ENCODE results near the gene THRAP3. TPM values are rescaled to one million over a fixed set of nuclear protein-coding genes. Genes with fewer than 3 reads are reported as not detected.

Gene THRAP3
- total and polyA plus RNA-seq, 9 of the 15 experiments (the other 6 are each of a cell fraction or from before 2014, with no cell fraction given) = 66.2 to 135 (median 113) TPM

DNA sequence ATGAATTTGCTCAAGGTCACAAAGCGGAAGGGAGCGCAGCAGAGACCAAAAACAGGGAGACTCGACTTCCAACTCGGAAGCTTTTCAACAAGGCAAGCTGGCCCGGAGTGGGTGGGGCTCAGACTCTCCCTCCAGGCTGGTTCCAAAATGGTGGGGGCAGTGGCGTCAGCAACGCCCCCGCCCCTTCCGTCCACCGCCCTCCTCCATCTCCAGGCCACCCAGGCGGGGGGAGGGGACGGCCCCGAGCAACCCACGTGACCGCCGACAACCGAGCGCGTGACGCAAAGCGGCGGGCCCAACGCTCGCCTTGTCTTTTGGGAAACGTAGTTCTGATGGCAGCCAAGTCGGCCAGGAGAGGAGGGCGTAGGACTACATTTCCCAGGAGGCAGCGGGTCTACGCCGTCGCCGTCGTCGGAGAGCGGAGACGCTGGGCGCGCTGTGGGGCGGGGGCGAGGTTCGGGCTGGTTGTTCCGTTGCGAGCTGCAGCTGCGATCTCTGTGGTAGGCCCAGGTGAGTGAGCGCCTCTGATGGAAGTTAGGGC is at the start of gene THRAP3 (continued):
- TF ChIP-seq, protein P1, sequence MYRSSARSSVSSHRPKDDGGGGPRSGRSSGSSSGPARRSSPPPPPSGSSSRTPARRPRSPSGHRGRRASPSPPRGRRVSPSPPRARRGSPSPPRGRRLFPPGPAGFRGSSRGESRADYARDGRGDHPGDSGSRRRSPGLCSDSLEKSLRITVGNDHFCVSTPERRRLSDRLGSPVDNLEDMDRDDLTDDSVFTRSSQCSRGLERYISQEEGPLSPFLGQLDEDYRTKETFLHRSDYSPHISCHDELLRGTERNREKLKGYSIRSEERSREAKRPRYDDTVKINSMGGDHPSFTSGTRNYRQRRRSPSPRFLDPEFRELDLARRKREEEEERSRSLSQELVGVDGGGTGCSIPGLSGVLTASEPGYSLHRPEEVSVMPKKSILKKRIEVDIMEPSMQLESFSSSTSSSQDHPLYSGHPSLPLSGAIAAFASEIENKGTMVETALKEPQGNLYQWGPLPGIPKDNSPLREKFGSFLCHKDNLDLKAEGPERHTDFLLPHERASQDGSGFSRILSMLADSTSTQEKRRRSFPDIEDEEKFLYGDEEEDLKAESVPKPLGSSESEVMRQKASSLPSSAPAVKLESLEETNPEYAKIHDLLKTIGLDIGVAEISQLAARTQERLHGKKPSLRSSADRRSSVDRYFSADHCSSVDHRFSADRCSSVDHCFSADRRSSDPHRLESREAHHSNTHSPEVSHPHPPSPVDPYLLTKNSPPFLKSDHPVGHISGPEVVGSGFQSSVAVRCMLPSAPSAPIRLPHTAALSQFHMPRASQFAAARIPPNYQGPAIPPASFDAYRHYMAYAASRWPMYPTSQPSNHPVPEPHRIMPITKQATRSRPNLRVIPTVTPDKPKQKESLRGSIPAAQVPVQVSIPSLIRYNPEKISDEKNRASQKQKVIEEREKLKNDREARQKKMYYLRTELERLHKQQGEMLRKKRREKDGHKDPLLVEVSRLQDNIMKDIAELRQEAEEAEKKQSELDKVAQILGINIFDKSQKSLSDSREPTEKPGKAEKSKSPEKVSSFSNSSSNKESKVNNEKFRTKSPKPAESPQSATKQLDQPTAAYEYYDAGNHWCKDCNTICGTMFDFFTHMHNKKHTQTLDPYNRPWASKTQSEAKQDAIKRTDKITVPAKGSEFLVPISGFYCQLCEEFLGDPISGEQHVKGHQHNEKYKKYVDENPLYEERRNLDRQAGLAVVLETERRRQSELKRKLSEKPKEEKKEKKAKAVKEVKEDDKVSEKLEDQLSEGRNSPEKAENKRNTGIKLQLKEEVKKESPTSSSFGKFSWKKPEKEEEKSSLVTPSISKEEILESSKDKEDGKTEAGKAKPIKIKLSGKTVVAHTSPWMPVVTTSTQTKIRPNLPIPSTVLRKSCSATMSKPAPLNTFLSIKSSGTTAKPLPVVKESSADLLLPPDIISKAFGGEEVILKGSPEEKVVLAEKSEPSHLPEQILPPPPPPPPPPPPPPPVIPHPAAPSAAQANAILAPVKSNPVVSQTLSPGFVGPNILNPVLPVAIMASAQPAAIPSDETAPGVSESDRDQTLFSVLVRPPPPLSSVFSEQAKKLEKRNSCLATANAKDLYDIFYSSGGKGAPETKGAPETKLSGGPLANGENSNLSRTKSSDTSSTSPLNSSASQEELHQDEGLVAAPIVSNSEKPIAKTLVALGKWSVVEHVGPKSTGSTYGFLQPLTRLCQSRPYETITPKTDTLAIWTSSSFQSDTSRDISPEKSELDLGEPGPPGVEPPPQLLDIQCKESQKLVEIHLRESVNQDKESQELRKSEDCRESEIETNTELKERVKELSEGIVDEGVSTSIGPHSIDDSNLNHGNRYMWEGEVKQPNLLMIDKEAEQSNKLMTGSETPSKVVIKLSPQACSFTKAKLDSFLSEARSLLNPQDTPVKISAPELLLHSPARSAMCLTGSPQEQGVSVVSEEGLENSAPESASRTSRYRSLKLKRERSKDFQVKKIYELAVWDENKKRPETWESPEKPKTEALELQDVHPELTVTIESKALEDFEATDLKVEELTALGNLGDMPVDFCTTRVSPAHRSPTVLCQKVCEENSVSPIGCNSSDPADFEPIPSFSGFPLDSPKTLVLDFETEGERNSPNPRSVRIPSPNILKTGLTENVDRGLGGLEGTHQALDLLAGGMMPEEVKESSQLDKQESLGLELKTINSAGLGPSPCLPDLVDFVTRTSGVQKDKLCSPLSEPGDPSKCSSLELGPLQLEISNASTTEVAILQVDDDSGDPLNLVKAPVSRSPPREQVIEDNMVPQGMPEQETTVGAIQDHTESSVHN (IDR thresholded peaks at IDR 0.05; ENCODE audit: borderline replicate concordance in 1 of 2, low read depth in 1 of 2) = no peak
- TF ChIP-seq ZNF311 (CRISPR knock-in tag; IDR thresholded peaks at IDR 0.05) (no peak), SMARCC2 (IDR thresholded peaks at IDR 0.05; ENCODE audit: low read depth) (no peak), KLF10 (CRISPR knock-in tag; IDR thresholded peaks at IDR 0.05) (no peak), JUNB (CRISPR knock-in tag; conservative IDR thresholded peaks at IDR 0.05) (no peak)
- TF ChIP-seq, protein P2, sequence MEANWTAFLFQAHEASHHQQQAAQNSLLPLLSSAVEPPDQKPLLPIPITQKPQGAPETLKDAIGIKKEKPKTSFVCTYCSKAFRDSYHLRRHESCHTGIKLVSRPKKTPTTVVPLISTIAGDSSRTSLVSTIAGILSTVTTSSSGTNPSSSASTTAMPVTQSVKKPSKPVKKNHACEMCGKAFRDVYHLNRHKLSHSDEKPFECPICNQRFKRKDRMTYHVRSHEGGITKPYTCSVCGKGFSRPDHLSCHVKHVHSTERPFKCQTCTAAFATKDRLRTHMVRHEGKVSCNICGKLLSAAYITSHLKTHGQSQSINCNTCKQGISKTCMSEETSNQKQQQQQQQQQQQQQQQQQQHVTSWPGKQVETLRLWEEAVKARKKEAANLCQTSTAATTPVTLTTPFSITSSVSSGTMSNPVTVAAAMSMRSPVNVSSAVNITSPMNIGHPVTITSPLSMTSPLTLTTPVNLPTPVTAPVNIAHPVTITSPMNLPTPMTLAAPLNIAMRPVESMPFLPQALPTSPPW (CRISPR knock-in tag; IDR thresholded peaks at IDR 0.05) = peak; percentile 99
- TF ChIP-seq, protein P3, sequence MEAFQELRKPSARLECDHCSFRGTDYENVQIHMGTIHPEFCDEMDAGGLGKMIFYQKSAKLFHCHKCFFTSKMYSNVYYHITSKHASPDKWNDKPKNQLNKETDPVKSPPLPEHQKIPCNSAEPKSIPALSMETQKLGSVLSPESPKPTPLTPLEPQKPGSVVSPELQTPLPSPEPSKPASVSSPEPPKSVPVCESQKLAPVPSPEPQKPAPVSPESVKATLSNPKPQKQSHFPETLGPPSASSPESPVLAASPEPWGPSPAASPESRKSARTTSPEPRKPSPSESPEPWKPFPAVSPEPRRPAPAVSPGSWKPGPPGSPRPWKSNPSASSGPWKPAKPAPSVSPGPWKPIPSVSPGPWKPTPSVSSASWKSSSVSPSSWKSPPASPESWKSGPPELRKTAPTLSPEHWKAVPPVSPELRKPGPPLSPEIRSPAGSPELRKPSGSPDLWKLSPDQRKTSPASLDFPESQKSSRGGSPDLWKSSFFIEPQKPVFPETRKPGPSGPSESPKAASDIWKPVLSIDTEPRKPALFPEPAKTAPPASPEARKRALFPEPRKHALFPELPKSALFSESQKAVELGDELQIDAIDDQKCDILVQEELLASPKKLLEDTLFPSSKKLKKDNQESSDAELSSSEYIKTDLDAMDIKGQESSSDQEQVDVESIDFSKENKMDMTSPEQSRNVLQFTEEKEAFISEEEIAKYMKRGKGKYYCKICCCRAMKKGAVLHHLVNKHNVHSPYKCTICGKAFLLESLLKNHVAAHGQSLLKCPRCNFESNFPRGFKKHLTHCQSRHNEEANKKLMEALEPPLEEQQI (IDR thresholded peaks at IDR 0.05) = no peak

Data from K562 (cell line).